MM.1S (cell line): ENCODE data around the gene GABRA5.

Source experiments
- DNase-seq: peaks from one replicate; pipeline ENCODE4 v3.0.0-alpha.2; 2015
- H2AFZ ChIP-seq: fragments of 300-600 bp; sonication (generic); 2 replicates; pipeline ENCODE4 v1.6.0; 2016; ENCODE audit warnings: antibody characterized with exemption, low read length
- H3F3A ChIP-seq: fragments of 300-600 bp; sonication (generic); 2 replicates; pipeline ENCODE4 v1.6.1; 2016; ENCODE audit warnings: mild to moderate bottlenecking, antibody characterized with exemption, low read length, moderate library complexity, mixed read lengths; ENCODE audit not compliant: insufficient read depth
- H3K27ac ChIP-seq: fragments of 300-600 bp; sonication (generic); 2 replicates; pipeline ENCODE4 v1.5.1; 2016; ENCODE audit warnings: mild to moderate bottlenecking, low read length
- H3K27me3 ChIP-seq: fragments of 300-600 bp; sonication (generic); replicated peaks from 2 replicates; pipeline ENCODE4 v1.6.0; 2016; ENCODE audit warnings: low read length; ENCODE audit not compliant: insufficient read depth
- H3K36me3 ChIP-seq: fragments of 300-600 bp; sonication (generic); replicated peaks from 2 replicates; pipeline ENCODE4 v1.6.1; 2016; ENCODE audit warnings: mild to moderate bottlenecking, low read length, mixed read lengths; ENCODE audit not compliant: insufficient read depth
- H3K4me1 ChIP-seq: fragments of 300-600 bp; sonication (generic); 2 replicates; pipeline ENCODE4 v1.6.1; 2016; ENCODE audit warnings: low read length, mixed read lengths
- H3K4me2 ChIP-seq: fragments of 300-600 bp; sonication (generic); 2 replicates; pipeline ENCODE4 v1.6.0; 2016; ENCODE audit warnings: low read depth, low read length
- H3K4me3 ChIP-seq: fragments of 300-600 bp; sonication (generic); 2 replicates; pipeline ENCODE4 v1.5.1; 2016; ENCODE audit warnings: low read length, mixed read lengths
- H3K79me2 ChIP-seq: fragments of 300-600 bp; sonication (generic); 2 replicates; pipeline ENCODE4 v1.6.1; 2016; ENCODE audit warnings: mixed run types, low read length, mixed read lengths
- H3K9ac ChIP-seq: fragments of 300-600 bp; sonication (generic); 2 replicates; pipeline ENCODE4 v1.6.1; 2016; ENCODE audit warnings: low read length, mixed read lengths
- H3K9me2 ChIP-seq: fragments of 300-600 bp; sonication (generic); replicated peaks from 2 replicates; pipeline ENCODE4 v1.6.1; 2016; ENCODE audit warnings: mild to moderate bottlenecking, low read length, mixed read lengths; ENCODE audit not compliant: insufficient read depth
- H3K9me3 ChIP-seq: fragments of 300-600 bp; sonication (generic); replicated peaks from 2 replicates; pipeline ENCODE4 v1.6.1; 2016; ENCODE audit warnings: mild to moderate bottlenecking, low read length, mixed read lengths; ENCODE audit not compliant: insufficient read depth
- H4K20me1 ChIP-seq: fragments of 300-600 bp; sonication (generic); 2 replicates; pipeline ENCODE4 v1.6.1; 2016; ENCODE audit warnings: mild to moderate bottlenecking, low read length, moderate library complexity, mixed read lengths; ENCODE audit not compliant: insufficient read depth
- EZH2 ChIP-seq: fragments of 300-600 bp; sonication (generic); optimal IDR thresholded peaks from 2 replicates; pipeline ENCODE3; 2017; ENCODE audit warnings: low read depth, mild to moderate bottlenecking, antibody characterized with exemption, low read length, mixed read lengths
- EZH2phosphoT487 ChIP-seq: fragments of 300-600 bp; sonication (generic); IDR thresholded peaks from 2 replicates; pipeline ENCODE4 v1.6.1; 2018; ENCODE audit warnings: antibody characterized with exemption, low read length
- TF ChIP-seq, protein P1 (sequence below): fragments of 300-600 bp; sonication (generic); IDR thresholded peaks from 2 replicates; pipeline ENCODE4 v1.5.1; 2016; ENCODE audit warnings: antibody characterized with exemption, low read length, mixed read lengths

The GABRA5 gene

DNA sequence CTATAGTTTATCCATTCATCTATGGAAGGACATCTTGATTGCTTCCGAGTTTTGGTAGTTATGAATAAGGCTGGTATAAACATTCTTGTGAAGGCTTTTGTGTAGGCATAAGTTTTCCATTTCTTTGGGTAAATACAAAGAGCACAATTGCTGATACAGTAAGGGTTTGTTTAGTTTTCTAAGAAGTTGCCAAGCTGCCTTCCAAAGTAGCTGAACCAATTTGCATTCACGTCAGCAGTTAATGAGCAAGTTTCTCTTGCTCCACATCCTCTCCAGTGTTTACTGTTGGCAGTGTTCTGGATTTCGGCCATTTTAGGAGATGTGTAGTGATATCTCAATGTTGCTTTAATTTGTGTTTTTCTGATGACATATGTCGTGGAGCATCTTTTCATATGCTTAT lies 34.2 kb downstream of the GABRA5 start:
- Histone ChIP-seq H3K9me3 (no peaks in the 10 kb centered on the region), H3K36me3 (no peaks in the 10 kb centered on the region), H3K27me3 (no peaks in the 10 kb centered on the region), H4K20me1 (no peaks in the 10 kb centered on the region), H3K27ac (no peak overlapping the region), H3K4me2 (no peak overlapping the region), H3F3A (no peaks in the 10 kb centered on the region), H3K4me3 (no peak overlapping the region), H3K79me2 (no peaks in the 10 kb centered on the region), H2AFZ (no peak overlapping the region), H3K9me2 (no peaks in the 10 kb centered on the region), H3K4me1 (no peaks in the 10 kb centered on the region), H3K9ac (no peak overlapping the region)
- TF ChIP-seq, protein P1, sequence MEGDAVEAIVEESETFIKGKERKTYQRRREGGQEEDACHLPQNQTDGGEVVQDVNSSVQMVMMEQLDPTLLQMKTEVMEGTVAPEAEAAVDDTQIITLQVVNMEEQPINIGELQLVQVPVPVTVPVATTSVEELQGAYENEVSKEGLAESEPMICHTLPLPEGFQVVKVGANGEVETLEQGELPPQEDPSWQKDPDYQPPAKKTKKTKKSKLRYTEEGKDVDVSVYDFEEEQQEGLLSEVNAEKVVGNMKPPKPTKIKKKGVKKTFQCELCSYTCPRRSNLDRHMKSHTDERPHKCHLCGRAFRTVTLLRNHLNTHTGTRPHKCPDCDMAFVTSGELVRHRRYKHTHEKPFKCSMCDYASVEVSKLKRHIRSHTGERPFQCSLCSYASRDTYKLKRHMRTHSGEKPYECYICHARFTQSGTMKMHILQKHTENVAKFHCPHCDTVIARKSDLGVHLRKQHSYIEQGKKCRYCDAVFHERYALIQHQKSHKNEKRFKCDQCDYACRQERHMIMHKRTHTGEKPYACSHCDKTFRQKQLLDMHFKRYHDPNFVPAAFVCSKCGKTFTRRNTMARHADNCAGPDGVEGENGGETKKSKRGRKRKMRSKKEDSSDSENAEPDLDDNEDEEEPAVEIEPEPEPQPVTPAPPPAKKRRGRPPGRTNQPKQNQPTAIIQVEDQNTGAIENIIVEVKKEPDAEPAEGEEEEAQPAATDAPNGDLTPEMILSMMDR: no peak
- TF ChIP-seq EZH2 (no peak), EZH2phosphoT487 (no peak)
- DNase-seq: no peak

DNA sequence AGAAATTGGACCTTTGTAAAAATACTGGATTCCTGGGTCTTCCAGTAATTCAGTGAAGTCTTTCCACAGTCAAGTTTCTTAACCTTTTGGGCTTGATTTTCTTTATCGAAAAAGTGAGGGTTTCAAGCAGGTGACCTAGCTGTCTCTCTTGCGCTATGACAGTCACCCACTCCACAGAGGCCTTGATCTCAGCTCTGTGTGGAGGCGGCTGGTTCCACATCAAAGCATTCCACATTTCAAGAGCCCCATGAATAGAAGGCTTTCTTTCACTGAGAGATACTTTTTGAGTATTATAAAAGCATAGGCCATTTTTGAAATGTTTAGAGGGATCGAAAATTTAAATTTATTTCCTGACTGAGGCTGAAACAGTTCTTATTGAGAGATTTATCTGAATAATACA lies 43.9 kb downstream of the GABRA5 start:
- Histone ChIP-seq H3K4me1 (no peaks in the 10 kb centered on the region), H3K36me3 (no peaks in the 10 kb centered on the region), H3K27ac (no peak overlapping the region), H2AFZ (no peak overlapping the region), H4K20me1 (no peaks in the 10 kb centered on the region), H3K27me3 (no peaks in the 10 kb centered on the region), H3K9me3 (no peaks in the 10 kb centered on the region), H3K4me2 (no peak overlapping the region), H3K79me2 (no peaks in the 10 kb centered on the region), H3K9me2 (no peaks in the 10 kb centered on the region), H3F3A (no peaks in the 10 kb centered on the region), H3K4me3 (no peak overlapping the region), H3K9ac (no peak overlapping the region)
- TF ChIP-seq EZH2 (no peak), EZH2phosphoT487 (no peak)
- TF ChIP-seq, protein P1: no peak
- no peak for DNase-seq

DNA sequence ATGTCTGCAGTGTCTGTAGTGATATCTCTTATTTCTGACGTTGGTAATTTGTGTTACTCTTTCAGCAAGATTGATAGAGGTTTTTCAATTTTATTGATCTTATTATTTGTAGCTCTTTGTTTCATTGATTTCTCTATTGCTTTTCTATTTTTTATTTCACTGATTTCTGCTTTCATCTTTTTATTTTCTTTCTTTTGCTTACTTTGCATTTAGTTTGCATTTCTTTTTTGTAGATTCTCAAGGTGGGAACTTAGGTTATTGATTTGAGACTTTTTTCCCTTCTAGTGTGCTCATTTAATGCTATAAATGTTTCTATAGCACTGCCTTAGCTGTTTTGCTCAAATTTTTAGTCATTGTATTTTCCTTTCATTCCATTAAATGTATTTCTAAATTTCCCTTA lies 54.6 kb downstream of the GABRA5 start:
- no peak overlapping the region for H2AFZ ChIP-seq
- no peak overlapping the region for H3K27ac ChIP-seq
- no peak overlapping the region for H3K4me2 ChIP-seq
- H4K20me1 ChIP-seq: no peaks in the 10 kb centered on the region
- no peaks in the 10 kb centered on the region for H3K36me3 ChIP-seq
- no peaks in the 10 kb centered on the region for H3K4me1 ChIP-seq
- H3K4me3 ChIP-seq: no peak overlapping the region
- no peak for TF ChIP-seq EZH2
- TF ChIP-seq, protein P1: no peak
- no peak for TF ChIP-seq EZH2phosphoT487
- no peaks in the 10 kb centered on the region for H3K27me3 ChIP-seq
- H3F3A ChIP-seq: no peaks in the 10 kb centered on the region
- no peak for DNase-seq
- H3K9me2 ChIP-seq: no peaks in the 10 kb centered on the region
- no peaks in the 10 kb centered on the region for H3K9me3 ChIP-seq
- no peaks in the 10 kb centered on the region for H3K79me2 ChIP-seq
- H3K9ac ChIP-seq: no peak overlapping the region
